Embryonic facial prominence (tissue), 1 donor: Measurements from ENCODE around the gene USP32.

Experiments
- DNase-seq: peaks from one replicate; pipeline ENCODE4 v3.0.0-alpha.2; 2016; ENCODE audit errors: extremely low spot score

USP32 gene

GRCh38 chr17:60135151-60135950 is 256.6 kb downstream of the USP32 start:
- DNase-seq: peak; percentile 59

GRCh38 chr17:60134396-60135150 is 257.4 kb downstream of the USP32 start:
- DNase-seq: no peak

GRCh38 chr17:60130466-60130865 is 261.5 kb downstream of the USP32 start:
- DNase-seq: no peak

GRCh38 chr17:60129164-60129563 is 262.8 kb downstream of the USP32 start:
- DNase-seq: no peak
